Esophagus squamous epithelium (tissue), 5 donors: ENCODE measurements around the gene DICER1. TPM values are rescaled to one million over a fixed set of nuclear protein-coding genes. Genes with fewer than 3 reads are reported as not detected.
A peak's percentile ranks its signal among the peaks of the same experiment; 100 is the strongest.
"Not testable (repeated sequence)": the region's sequence is repeated elsewhere in the genome, so short reads cannot be mapped to it uniquely, and the experiment has no call there.

Experiments used
- DNase-seq: peaks from one replicate; lab custom pipeline; 2025; lab: John Stamatoyannopoulos, UW
- H3K27ac ChIP-seq, 4 donors: fragments of 200-600 bp; sonication (generic); one replicate each; pipeline ENCODE4 v1.5.1; 2016 to 2019; ENCODE audit warnings: mild to moderate bottlenecking in 1 of 4
- H3K27me3 ChIP-seq, 4 donors: fragments of 200-600 bp; sonication (generic); 1 replicate in 3 of 4; 2 replicates in 1 of 4; pipeline versions ENCODE4 v1.5.1 to v1.6.0; 2017 to 2021; ENCODE audit warnings: antibody characterized with exemption in 1 of 4
- H3K36me3 ChIP-seq, 3 donors: fragments of 200-600 bp; sonication (generic); one replicate each; pipeline ENCODE4 v1.5.1; 2016 to 2019
- H3K4me1 ChIP-seq, 3 donors: fragments of 200-600 bp; sonication (generic); one replicate each; pipeline ENCODE4 v1.5.1; 2017 to 2019
- H3K4me3 ChIP-seq, 4 donors: fragments of 200-600 bp; sonication (generic); 1 replicate in 3 of 4; 2 replicates in 1 of 4; pipeline ENCODE4 v1.5.1; 2016 to 2019; ENCODE audit warnings: mild to moderate bottlenecking in 2 of 4, moderate library complexity in 1 of 4
- H3K9me3 ChIP-seq, 3 donors: fragments of 200-600 bp; sonication (generic); one replicate each; pipeline ENCODE4 v1.5.1; 2016 to 2019
- CTCF ChIP-seq, 6 experiments: fragments of 450-650 bp in 4 of 6; fragments of 200-600 bp in 2 of 6; sonication (generic) in 2 of 6; IDR thresholded peaks; one replicate each; pipeline ENCODE4 v1.5.1; 2016 to 2019; ENCODE audit warnings: antibody characterized with exemption in 6 of 6, mild to moderate bottlenecking in 4 of 6, moderate library complexity in 4 of 6
- POLR2A ChIP-seq, 4 donors: fragments of 450-650 bp; IDR thresholded peaks; one replicate each; pipeline ENCODE4 v1.6.1; 2017; ENCODE audit warnings: antibody characterized with exemption in 4 of 4, mild to moderate bottlenecking in 4 of 4, moderate library complexity in 3 of 4
- WGBS, 2 donors: methylation state at CpG; one replicate each; pipeline ENCODE4 v1.1.5; 2018; 5-methylcytosine and 5-hydroxymethylcytosine counted together
- intact Hi-C: fragments of 100-400 bp; cut with DNase I; formaldehyde crosslinking; loops from one replicate; pipeline ENCODE4 v1.15.0; 2022
- total RNA-seq, 4 donors: library from RNA; depleted of rRNA; stranded (reverse); fragments of >200 nt; gene quantifications; one replicate each; pipeline ENCODE4 v1.1.0, GENCODE V29; 2016
- donor health status: DM: yes; HTN: yes; CAD: no.

Gene DICER1
- total RNA-seq = 10 to 100 TPM; 39.4 to 79.7 (median 55.7) TPM

- peak; percentile 64 for DNase-seq
- peaks cover 3 to 49% (median 29%) of the 10 kb centered on the region in 3 donors for H3K4me1 ChIP-seq
- H3K36me3 ChIP-seq = no peaks in the 10 kb centered on the region
- no peaks in the 10 kb centered on the region for H3K27me3 ChIP-seq
- H3K9me3 ChIP-seq = no peaks in the 10 kb centered on the region
- peak within 1 kb of the TSS; percentile 92 to 99 (median 96) for H3K27ac ChIP-seq
- intact Hi-C loops = no loop called here
- WGBS, 2 donors = 0 to 4% methylated on average over 10 to 11 of the region's 77 CpGs
- TF ChIP-seq POLR2A (IDR thresholded peaks at IDR 0.05) (peak in 2 of 4 donors; percentile 57 to 81), CTCF (IDR thresholded peaks at IDR 0.05) (no peak)
- H3K4me3 ChIP-seq = peak within 1 kb of the TSS; percentile 67 to 97 (median 84)
Observed at GRCh38 chr14:95157327-95158189, at the start of gene DICER1. TSS of gene DICER1 (minus strand) at chr14:95157529. CDS start at chr14:95133458, 24,071 bp downstream.

- intact Hi-C loops = no loop called here
- Histone ChIP-seq H3K27ac (no peak overlapping the region), H3K9me3 (no peaks in the 10 kb centered on the region), H3K36me3 (peaks cover 0 to 20% (median 5%) of the 10 kb centered on the region in 3 donors), H3K4me1 (no peaks in the 10 kb centered on the region), H3K27me3 (no peaks in the 10 kb centered on the region), H3K4me3 (no peak overlapping the region)
- TF ChIP-seq CTCF (IDR thresholded peaks at IDR 0.05) (no peak), POLR2A (IDR thresholded peaks at IDR 0.05) (no peak)
- no peak for DNase-seq
- WGBS, 2 donors = 77 to 81% methylated on average over 2 of the region's 2 CpGs
Observed at GRCh38 chr14:95206534-95206933, 49.2 kb upstream of the DICER1 start.

- Histone ChIP-seq H3K4me3 (no peak overlapping the region), H3K4me1 (no peaks in the 10 kb centered on the region), H3K36me3 (peaks cover 0 to 28% (median 5%) of the 10 kb centered on the region in 3 donors), H3K27me3 (no peaks in the 10 kb centered on the region), H3K27ac (no peak overlapping the region), H3K9me3 (no peaks in the 10 kb centered on the region)
- no peak for TF ChIP-seq POLR2A (IDR thresholded peaks at IDR 0.05)
- TF ChIP-seq CTCF (IDR thresholded peaks at IDR 0.05) = no peak
- intact Hi-C loops = no loop called here
- 79 to 85% methylated on average over 2 of the region's 2 CpGs for whole genome bisulfite sequencing, 2 donors
- no peak for DNase-seq
Observed at GRCh38 chr14:95204705-95205104, 47.4 kb upstream of the DICER1 start.

GRCh38 chr14:95201745-95202144, 44.4 kb upstream of the DICER1 start:
- intact Hi-C loops, H3K27me3 ChIP-seq, H3K27ac ChIP-seq, H3K9me3 ChIP-seq, DNase-seq, H3K4me3 ChIP-seq: not testable (repeated sequence)
- H3K4me1 ChIP-seq = peaks cover 0 to 18% (median 0%) of the 10 kb centered on the region in 3 donors
- WGBS, 2 donors = 90 to 95% methylated on average over 2 of the region's 2 CpGs
- H3K36me3 ChIP-seq = peaks cover 0 to 24% (median 5%) of the 10 kb centered on the region in 3 donors

- no peak overlapping the region for H3K4me3 ChIP-seq
- H3K4me1 ChIP-seq = peaks cover 0 to 24% (median 0%) of the 10 kb centered on the region in 3 donors
- 90 to 99% methylated on average over 4 to 6 of the region's 7 CpGs for WGBS, 2 donors
- H3K36me3 ChIP-seq = peaks cover 0 to 24% (median 5%) of the 10 kb centered on the region in 3 donors
- intact Hi-C loops = no loop called here
- no peak for TF ChIP-seq POLR2A (IDR thresholded peaks at IDR 0.05)
- no peak for TF ChIP-seq CTCF (IDR thresholded peaks at IDR 0.05)
- no peak overlapping the region for H3K27ac ChIP-seq
- H3K9me3 ChIP-seq = no peaks in the 10 kb centered on the region
- DNase-seq = no peak
- H3K27me3 ChIP-seq = no peaks in the 10 kb centered on the region
Observed at GRCh38 chr14:95200404-95200803, 43.1 kb upstream of the DICER1 start.
